Stimulated activated CD8-positive, alpha-beta memory T cell treated with anti-CD3 and anti-CD28 coated beads, Interleukin-7, amount 100 ng/mL, for 48 hours (primary cell): Measurements from ENCODE around the gene TBC1D22B.
"Not testable (repeated sequence)": the region's sequence is repeated elsewhere in the genome, so short reads cannot be mapped to it uniquely, and the experiment has no call there.

Experiments
- DNase-seq, 2 donors: peaks; one replicate each; pipeline ENCODE4 v3.0.0-alpha.2; 2020; ENCODE audit warnings: low read depth in 1 of 2; ENCODE audit errors: extremely low read depth in 1 of 2

TBC1D22B gene

DNA sequence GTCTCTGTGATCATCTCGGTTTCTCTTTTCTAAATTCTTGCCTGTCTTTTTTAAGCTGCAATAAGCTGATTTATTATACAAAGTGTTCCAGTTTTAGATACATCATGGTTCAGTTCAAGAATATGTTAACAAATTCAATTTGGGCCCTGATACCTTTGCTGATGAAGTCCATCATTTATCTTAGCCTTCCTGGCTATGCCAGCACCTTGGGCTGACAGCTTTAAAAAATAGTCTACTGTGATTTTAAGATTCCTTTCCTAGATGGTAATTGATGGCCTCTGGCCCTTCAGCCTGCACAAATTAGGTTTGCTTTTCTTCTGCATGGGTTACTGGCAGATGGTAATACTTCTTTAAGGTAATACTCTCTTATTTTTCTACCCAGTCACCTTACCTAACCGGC is 7.4 kb downstream of the TBC1D22B start:
- DNase-seq: no peak

GRCh38 chr6:37265860-37266259 is 8.3 kb downstream of the TBC1D22B start:
- DNase-seq: no peak

DNA sequence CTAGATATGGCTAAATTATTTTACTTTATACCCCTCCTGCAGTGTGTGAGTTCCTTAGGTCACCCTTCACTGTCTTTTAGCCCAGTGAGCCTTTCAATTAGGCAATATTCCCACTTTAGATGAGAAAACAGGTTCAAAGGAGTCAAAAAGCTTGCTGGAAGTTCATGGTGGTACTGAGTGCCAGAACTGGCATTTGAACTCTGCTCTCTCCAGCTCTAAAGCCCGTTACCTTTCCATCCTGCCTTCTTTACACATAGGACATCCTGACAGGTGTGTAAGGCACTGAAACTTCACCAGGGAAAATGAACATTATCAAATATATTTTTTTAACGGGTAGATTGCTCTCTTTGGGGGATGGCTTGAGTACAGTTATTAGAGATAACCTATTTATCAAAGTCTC is 11.5 kb downstream of the TBC1D22B start:
- DNase-seq: no peak

DNA sequence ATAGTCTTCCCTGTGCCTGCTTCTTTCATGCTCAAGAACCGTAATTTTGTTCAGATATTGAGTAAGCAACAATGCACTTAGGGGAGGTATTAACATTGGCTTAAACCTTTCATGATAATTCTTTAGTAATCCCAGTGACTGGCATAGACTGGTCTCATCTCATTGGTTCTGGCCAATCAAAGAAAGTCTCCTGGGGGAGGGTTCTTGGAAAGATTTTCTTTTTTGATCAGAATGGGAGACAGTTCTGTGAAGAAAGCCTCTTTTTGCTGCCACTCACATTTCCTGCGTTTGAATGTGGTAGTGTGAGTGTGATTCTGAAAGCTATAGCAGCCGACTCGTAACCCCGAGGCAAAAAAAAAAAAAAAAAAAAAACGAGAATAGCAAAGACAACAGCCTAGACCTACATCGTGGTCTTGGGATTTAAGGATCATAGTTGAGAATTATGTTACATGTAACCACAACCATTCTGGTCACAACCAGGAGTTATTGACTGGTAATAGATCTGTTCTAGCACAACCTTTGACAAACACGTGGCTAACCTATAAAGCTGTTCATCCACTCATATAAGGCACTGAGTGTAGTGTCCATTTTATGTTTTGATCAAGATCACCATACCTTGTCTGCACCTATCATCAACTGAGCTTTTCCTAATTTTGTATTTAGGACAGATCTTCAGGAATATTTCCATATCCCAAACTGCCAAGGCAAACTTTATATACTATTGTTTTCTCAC is 15.4 kb downstream of the TBC1D22B start:
- DNase-seq: no peak

DNA sequence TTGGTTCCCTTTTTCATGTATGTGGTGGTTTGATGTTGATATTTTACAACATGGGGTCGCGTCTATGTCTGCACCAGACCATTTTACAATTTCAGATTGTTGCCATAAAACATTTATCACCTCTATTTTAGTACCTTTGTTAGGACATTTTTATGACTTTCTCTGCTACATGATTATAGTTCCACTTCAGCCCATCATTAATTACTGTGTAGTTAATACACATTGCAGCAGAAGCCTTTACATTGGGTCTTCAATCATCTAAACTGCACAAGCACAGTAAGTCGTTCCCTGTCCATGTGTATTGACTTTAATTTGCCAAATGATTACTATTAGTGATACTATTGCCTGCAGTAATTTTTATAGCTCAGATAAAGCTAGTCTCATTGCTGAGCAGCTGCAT is 16.1 kb downstream of the TBC1D22B start:
- no peak for DNase-seq

GRCh38 chr6:37275350-37275749 is 17.8 kb downstream of the TBC1D22B start:
- DNase-seq: no peak

- DNase-seq: no peak
These were observed 19.4 kb downstream of the TBC1D22B start for GRCh38 chr6:37277001-37277409.

DNA sequence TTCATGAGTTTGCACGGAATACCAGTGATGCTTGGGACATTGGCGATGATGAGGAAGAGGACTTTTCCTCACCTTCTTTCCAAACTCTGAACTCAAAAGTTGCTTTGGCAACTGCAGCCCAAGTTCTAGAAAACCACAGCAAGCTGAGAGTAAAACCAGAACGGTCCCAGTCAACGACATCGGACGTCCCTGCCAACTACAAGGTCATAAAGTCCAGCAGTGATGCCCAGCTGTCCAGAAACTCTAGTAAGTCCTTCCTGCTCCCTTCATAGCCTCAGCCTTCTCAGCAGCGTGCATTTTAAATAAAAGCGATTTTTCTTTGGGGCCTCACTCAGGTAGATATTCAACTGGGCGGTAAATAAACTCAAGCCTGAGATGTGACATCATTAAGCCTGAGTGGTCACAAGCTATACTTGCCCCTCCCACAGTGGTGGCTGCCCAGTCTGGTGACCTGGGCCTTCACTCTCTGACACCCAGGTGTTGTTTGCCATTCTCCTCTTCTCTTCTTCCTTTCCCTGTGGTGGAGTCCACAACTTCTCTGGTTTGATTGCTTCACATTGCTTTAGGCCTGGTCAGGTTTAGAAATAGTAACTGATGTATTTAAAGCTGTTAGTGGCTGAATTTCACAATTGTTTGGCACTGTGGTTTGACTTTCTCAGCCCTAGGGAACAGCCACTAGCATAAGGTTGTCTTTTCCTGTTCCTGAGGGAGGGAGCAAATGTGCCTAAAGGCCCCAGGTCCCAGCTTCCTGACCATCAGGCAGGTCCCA is 22.0 kb downstream of the TBC1D22B start:
- no peak for DNase-seq

GRCh38 chr6:37280162-37280887 is 22.8 kb downstream of the TBC1D22B start:
- no peak for DNase-seq

GRCh38 chr6:37282371-37282770 is 24.8 kb downstream of the TBC1D22B start:
- no peak for DNase-seq

DNA sequence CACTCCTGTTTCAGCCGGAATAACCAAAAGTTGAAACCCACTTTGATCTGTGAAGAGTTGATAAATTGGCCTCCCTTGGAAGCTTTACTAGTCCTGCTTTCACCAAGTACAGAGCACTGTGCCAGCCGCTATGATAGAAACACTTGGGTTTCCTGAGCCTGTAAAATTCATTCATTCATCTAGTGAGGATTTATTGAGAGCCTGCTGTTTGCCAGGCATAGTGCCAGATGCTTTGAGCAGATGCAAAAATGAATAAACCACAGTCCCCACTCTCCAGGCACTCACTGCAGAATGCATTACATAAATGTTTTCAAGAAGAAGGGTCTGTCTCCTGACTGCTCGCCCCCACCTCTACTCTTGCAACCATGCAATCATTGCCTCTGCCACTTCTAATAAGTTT is 25.7 kb downstream of the TBC1D22B start:
- no peak for DNase-seq

DNA sequence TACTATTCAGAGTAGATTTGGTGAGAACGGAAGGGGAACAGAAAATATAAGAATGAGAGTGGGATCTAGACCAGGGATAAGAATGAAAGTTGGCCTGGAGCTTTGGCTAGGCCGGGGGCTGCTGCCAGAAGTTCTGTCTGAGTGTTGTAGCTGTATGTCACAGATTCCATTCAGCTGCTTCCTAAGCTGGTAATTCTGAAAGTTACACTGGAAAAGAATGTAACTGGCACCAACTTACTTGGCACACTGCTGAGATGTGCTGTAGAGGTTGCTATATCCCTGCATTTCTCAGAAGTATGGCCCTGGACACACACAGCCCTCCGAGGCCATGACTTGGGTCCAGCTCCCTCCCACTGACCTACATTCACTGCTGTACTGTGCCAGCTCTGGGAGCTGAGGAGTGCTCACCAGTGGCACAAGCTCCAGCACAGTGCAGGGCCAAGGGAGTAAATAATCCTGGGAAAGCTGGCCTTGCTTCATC is 26.1 kb downstream of the TBC1D22B start:
- no peak for DNase-seq

DNA sequence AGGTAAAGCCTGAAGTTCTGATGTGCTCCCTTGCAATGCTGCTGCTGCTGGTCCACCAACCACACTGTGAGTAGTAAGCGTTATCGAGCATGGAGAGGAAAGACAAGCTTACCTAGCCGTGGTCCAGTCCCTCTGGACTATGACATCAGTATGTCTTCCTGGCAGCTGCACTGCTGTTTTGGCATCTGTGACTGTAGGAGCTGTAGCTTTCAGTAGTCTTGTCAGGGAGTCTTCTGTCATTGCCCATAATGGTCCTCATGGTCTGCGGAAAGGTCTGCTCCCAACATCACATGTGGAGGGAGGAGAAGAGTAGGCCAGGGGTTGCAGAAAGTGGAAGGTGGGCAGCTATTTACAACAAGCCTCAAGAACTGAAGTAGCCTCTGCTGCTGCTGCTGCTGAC is 27.2 kb downstream of the TBC1D22B start:
- no peak for DNase-seq

DNA sequence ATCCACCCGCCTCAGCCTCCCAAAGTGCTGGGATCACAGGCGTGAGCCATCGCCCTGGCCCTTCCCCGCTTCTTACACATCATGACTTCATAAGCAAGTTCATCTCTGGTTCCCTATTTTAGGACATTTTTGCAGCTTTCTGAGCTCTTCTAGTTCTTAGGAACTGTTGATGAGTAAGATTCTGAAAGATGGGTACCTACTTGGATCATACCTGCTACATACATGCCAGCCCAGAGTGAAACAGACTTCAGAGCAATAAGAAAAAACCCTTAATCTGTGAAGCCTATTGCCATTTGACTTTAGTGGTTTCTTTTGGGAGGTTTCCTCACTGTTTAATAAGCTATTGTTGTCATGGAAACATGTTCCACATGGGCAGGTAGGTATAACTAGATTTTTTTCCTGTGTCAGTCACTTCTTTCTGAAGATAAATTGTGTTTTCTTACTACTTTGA is 28.3 kb downstream of the TBC1D22B start:
- peak in 1 of 2 donors; percentile 39 for DNase-seq

GRCh38 chr6:37287519-37288157 is 30.1 kb downstream of the TBC1D22B start:
- no peak for DNase-seq

DNA sequence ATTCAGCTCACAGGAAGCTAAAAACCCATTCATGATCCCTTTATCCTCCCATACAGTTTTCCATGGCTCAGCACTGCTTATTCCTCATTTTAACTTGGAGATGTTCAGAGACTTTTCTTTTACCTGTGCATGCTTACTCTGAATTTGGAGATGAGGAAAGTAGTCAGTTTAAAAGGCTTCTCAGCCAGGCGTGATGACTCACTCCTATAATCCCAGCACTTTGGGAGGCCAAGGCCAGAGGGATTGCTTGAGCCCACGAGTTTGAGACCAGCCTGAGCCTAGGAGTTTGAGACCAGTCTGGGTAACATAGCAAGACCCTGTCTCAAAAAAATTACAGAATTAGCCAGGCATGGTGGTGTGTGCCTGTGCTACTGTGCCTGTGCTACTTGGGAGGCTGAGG is 30.7 kb downstream of the TBC1D22B start:
- no peak for DNase-seq

DNA sequence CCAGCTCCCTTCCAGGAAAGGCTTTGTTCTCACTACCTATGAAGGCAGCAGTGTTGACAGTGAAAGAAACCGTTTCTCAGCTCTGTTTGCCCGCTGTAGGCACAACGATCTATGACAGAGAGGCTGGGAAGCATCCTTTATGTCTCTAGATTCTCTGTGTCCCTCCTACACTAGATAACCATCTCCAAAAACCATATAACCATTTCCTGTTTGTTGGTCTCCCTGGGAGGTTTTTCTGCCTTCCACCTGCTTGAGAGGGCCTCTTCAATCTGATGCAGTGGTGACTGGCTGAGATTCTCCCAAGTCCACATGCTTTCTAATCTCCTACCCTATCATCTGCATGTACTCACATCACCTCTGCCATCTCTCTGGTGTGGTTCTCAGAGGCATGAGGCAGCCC is 32.4 kb downstream of the TBC1D22B start:
- DNase-seq: peak in 1 of 2 donors; percentile 40

DNA sequence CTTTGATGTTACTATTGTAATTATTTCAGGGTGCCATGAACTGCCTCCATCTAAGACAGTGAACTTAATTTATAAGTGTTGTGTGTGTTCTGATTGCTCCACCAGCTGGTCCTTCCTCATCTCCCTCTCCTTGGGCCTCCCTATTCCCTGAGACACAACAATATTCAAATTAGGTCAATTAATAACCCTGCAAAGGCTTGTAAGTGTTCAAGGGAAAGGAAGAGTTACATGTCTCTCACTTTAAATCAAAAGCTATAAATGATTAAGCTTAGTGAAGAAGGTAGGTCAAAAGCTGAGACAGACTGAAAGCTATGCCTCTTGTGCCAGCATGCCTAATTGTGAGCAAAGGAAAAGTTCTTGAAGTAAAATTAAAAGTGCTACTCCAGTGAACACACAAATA is 35.9 kb downstream of the TBC1D22B start:
- no peak for DNase-seq

GRCh38 chr6:37297637-37298036 is 40.1 kb downstream of the TBC1D22B start:
- not testable (repeated sequence) for DNase-seq

- DNase-seq: no peak
These were observed 41.4 kb downstream of the TBC1D22B start for GRCh38 chr6:37298958-37299357.

DNA sequence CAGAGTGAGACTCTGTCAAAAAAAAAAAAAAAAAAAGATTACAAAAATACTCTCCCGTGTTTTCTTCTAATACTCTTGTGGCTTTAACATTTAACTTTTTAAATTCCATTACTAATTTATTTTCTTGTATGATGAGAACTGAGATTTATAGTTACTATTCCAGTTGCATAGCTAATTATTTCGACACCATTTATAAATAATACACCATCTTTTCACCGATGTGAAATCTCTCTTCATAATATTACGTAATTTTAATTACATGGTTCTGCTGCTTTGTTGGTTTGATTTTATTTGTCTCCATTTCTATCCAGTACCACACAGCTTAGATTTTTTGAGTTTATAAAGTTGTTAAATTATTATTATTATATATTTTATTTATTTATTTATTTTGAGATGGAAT is 42.4 kb downstream of the TBC1D22B start:
- no peak for DNase-seq
